Calu3 (cell line): ENCODE data around the gene KIAA1191. TPM values are rescaled to one million over a fixed set of nuclear protein-coding genes. Genes with fewer than 3 reads are reported as not detected.
A peak's percentile ranks its signal among the peaks of the same experiment; 100 is the strongest.

Source experiments
- BruUV-seq: library from RNA; stranded (reverse); fragments of 400-500 nt; replicated peaks from 2 replicates; lab custom pipeline; 2021; lab: Mats Ljungman, UMichigan
- CTCF ChIA-PET: fragments of 300-600 bp; sonication (Branson Sonifier 250); formaldehyde crosslinking; loops from one replicate; lab custom pipeline; 2022; ENCODE audit warnings: antibody characterized with exemption; lab: Charles Lee
- DNase-seq: peaks from one replicate; pipeline ENCODE4 v3.0.0; 2022
- H3K27ac Mint-ChIP-seq: one replicate; pipeline ENCODE4 v1.8.0; 2022; ENCODE audit warnings: mixed read lengths; ENCODE audit not compliant: unreplicated experiment
- H3K27me3 Mint-ChIP-seq: one replicate; pipeline ENCODE4 v1.8.0; 2022; ENCODE audit warnings: mixed read lengths; ENCODE audit not compliant: unreplicated experiment
- H3K36me3 Mint-ChIP-seq: one replicate; pipeline ENCODE4 v1.8.0; 2022; ENCODE audit warnings: mild to moderate bottlenecking, moderate library complexity, mixed read lengths; ENCODE audit not compliant: insufficient read depth, unreplicated experiment
- H3K4me1 Mint-ChIP-seq: one replicate; pipeline ENCODE4 v1.8.0; 2022; ENCODE audit warnings: mild to moderate bottlenecking, low read depth, mixed read lengths; ENCODE audit not compliant: unreplicated experiment
- H3K4me3 Mint-ChIP-seq: one replicate; pipeline ENCODE4 v1.8.0; 2022; ENCODE audit warnings: mild to moderate bottlenecking, low read depth, moderate library complexity, mixed read lengths; ENCODE audit not compliant: unreplicated experiment
- H3K9me3 Mint-ChIP-seq: one replicate; pipeline ENCODE4 v1.8.0; 2022; ENCODE audit warnings: low read depth, mixed read lengths; ENCODE audit not compliant: unreplicated experiment
- intact Hi-C: fragments of 100-400 bp; cut with micrococcal nuclease; formaldehyde crosslinking; loops from one replicate; pipeline ENCODE4 v1.10.0; 2022; ENCODE audit not compliant: unreplicated experiment
- total RNA-seq: library from RNA; stranded (reverse); gene quantifications from 2 replicates; pipeline ENCODE4 v1.2.3, GENCODE V29; 2022
- TF ChIP-seq, protein P1 (sequence below): fragments of 200-600 bp; IDR thresholded peaks from one replicate; pipeline ENCODE4 v1.8.0; 2022; ENCODE audit warnings: antibody characterized with exemption; ENCODE audit not compliant: unreplicated experiment

KIAA1191 gene
- total RNA-seq, 1 experiment from 2014 or later: 79.0 TPM

- no peak for DNase-seq
- H3K4me1 Mint-ChIP-seq: peaks cover 12% of the 10 kb centered on the region
- CTCF ChIA-PET: no interaction called here
- H3K27me3 Mint-ChIP-seq: no peaks in the 10 kb centered on the region
- no peaks in the 10 kb centered on the region for H3K9me3 Mint-ChIP-seq
- no peak overlapping the region for H3K27ac Mint-ChIP-seq
- TF ChIP-seq, protein P1, sequence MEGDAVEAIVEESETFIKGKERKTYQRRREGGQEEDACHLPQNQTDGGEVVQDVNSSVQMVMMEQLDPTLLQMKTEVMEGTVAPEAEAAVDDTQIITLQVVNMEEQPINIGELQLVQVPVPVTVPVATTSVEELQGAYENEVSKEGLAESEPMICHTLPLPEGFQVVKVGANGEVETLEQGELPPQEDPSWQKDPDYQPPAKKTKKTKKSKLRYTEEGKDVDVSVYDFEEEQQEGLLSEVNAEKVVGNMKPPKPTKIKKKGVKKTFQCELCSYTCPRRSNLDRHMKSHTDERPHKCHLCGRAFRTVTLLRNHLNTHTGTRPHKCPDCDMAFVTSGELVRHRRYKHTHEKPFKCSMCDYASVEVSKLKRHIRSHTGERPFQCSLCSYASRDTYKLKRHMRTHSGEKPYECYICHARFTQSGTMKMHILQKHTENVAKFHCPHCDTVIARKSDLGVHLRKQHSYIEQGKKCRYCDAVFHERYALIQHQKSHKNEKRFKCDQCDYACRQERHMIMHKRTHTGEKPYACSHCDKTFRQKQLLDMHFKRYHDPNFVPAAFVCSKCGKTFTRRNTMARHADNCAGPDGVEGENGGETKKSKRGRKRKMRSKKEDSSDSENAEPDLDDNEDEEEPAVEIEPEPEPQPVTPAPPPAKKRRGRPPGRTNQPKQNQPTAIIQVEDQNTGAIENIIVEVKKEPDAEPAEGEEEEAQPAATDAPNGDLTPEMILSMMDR: no peak
- H3K4me3 Mint-ChIP-seq: no peak overlapping the region
- BruUV-seq: no TSS peak
- H3K36me3 Mint-ChIP-seq: peaks cover 51% of the 10 kb centered on the region
- intact Hi-C loops: no loop called here
Measured at GRCh38 chr5:176391479-176391878, 29.9 kb upstream of the KIAA1191 start.

DNA sequence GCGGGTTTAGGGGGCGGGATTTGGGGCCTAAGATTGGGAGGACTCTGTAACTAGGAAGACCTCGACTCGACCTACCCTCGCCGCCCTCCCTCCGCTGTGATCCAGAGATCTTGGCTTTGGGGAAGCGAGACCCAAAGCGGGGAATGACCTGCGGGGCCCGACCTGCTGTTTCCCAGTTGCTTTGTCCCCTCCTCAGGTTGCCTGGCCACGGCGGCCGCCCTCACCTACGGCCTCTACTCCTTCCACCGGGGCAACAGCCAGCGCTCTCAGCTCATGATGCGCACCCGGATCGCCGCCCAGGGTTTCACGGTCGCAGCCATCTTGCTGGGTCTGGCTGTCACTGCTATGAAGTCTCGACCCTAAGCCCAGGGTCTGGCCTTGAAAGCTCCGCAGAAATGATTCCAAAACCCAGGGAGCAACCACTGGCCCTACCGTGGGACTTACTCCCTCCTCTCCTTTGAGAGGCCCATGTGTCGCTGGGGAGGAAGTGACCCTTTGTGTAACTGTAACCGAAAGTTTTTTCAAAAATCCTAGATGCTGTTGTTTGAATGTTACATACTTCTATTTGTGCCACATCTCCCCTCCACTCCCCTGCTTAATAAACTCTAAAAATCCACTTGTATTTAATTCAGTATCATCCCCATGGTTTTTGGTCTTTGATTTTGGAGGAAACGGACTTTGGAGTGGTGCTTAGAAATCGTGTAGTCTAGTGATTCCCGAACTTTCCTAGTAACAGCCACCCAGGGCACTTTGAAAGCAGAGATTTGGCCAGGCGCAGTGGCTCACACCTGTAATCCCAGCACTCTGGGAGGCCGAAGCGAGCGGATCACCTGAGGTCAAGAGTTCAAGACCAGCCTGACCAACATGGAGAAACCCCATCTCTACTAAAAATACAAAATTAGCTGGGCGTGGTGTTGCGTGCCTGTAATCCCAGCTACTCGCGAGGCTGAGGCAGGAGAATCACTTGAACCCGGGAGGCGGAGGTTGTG, 27.9 kb upstream of the KIAA1191 start:
- H3K9me3 Mint-ChIP-seq: no peaks in the 10 kb centered on the region
- no peak for DNase-seq
- TSS peak; percentile 98 for BruUV-seq
- intact Hi-C loops: no loop called here
- H3K27me3 Mint-ChIP-seq: no peaks in the 10 kb centered on the region
- peaks cover 23% of the 10 kb centered on the region for H3K4me1 Mint-ChIP-seq
- CTCF ChIA-PET: interaction anchor here (0.5 to 1.7 kb wide), 5 partner anchors 11 to 1026 kb away, joined by 3 to 5 read pairs (median 4); no protein-coding TSS in a partner anchor
- H3K27ac Mint-ChIP-seq: peak overlapping the region; percentile 94
- H3K36me3 Mint-ChIP-seq: peaks cover 62% of the 10 kb centered on the region
- peak overlapping the region; percentile 85 for H3K4me3 Mint-ChIP-seq
- TF ChIP-seq, protein P1: no peak

GRCh38 chr5:176388444-176389134, 27.0 kb upstream of the KIAA1191 start, which contains the start of the genes HIGD2A and NOP16:
TSS of gene HIGD2A (plus strand) at chr5:176388751. CDS start at chr5:176388820, 69 bp downstream.
TSS of gene NOP16 (minus strand) at chr5:176388598. CDS start at chr5:176388539, 59 bp downstream.
- peak; percentile 99 for DNase-seq
- no peaks in the 10 kb centered on the region for H3K9me3 Mint-ChIP-seq
- TF ChIP-seq, protein P1: no peak
- peaks cover 62% of the 10 kb centered on the region for H3K36me3 Mint-ChIP-seq
- H3K27me3 Mint-ChIP-seq: no peaks in the 10 kb centered on the region
- no TSS peak for BruUV-seq
- peak within 1 kb of the TSS; percentile 94 for H3K27ac Mint-ChIP-seq
- CTCF ChIA-PET: interaction anchor here (0.5 to 1.7 kb wide), 6 partner anchors 12 to 1027 kb away, joined by 3 to 5 read pairs (median 4); no protein-coding TSS in a partner anchor
- peaks cover 23% of the 10 kb centered on the region for H3K4me1 Mint-ChIP-seq
- H3K4me3 Mint-ChIP-seq: peak within 1 kb of the TSS; percentile 85
- intact Hi-C loops: no loop called here

DNA sequence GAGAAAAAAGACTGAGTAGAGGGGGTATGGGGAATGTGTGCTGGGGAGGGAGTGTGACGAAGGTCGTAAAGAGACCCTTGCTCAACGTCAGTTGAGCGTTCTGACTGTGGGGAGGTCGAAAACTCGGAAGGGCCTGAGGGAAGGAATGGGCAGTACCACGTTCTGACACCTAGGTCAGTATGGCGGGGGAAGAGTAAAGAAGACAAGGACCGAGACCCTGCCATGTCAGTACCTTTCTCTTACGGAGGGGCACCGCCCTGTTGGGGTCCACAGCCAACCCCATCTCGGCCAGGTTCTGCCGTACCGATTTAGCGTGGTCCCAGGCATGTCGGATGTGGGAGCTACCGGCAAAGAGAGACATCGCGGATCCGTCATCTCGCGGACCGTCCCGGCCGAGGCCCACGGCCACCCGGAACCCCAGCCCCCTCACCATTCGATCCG, 26.5 kb upstream of the KIAA1191 start:
- Mint-ChIP-seq H3K4me3 (peak overlapping the region; percentile 85), H3K27me3 (no peaks in the 10 kb centered on the region), H3K27ac (peak overlapping the region; percentile 94), H3K4me1 (peaks cover 23% of the 10 kb centered on the region), H3K9me3 (no peaks in the 10 kb centered on the region), H3K36me3 (peaks cover 62% of the 10 kb centered on the region)
- no peak for DNase-seq
- intact Hi-C loops: no loop called here
- TF ChIP-seq, protein P1: no peak
- BruUV-seq: no TSS peak
- CTCF ChIA-PET: interaction anchor here (0.7 to 1.7 kb wide), 5 partner anchors 12 to 658 kb away, joined by 3 to 5 read pairs (median 4); no protein-coding TSS in a partner anchor
